Ascending aorta (tissue), 2 donors: ENCODE data around the gene HTRA3. TPM values are rescaled to one million over a fixed set of nuclear protein-coding genes. Genes with fewer than 3 reads are reported as not detected.

Experiments used
- DNase-seq, 2 donors: peaks; one replicate each; pipeline ENCODE4 v3.0.0-alpha.2; 2019; ENCODE audit warnings: low spot score in 2 of 2
- H3K27ac ChIP-seq, 2 donors: fragments of 200-600 bp; sonication (generic); one replicate each; pipeline ENCODE4 v1.5.1; 2016 to 2017; ENCODE audit warnings: mild to moderate bottlenecking in 1 of 2
- H3K27me3 ChIP-seq: fragments of 200-600 bp; sonication (generic); one replicate; pipeline ENCODE4 v1.5.1; 2017
- H3K36me3 ChIP-seq, 2 donors: fragments of 200-600 bp; sonication (generic); one replicate each; pipeline ENCODE4 v1.5.1; 2016
- H3K4me1 ChIP-seq, 2 donors: fragments of 200-600 bp; sonication (generic); one replicate each; pipeline ENCODE4 v1.5.1; 2016 to 2017; ENCODE audit warnings: mild to moderate bottlenecking in 1 of 2
- H3K4me3 ChIP-seq, 2 donors: fragments of 200-600 bp; sonication (generic); one replicate each; pipeline ENCODE4 v1.5.1; 2016 to 2017; ENCODE audit warnings: mild to moderate bottlenecking in 1 of 2
- H3K9me3 ChIP-seq, 2 donors: fragments of 200-600 bp; sonication (generic); one replicate each; pipeline ENCODE4 v1.5.1; 2016
- CTCF ChIP-seq, 3 experiments: fragments of 200-600 bp in 2 of 3; fragments of 450-650 bp in 1 of 3; sonication (generic) in 2 of 3; IDR thresholded peaks; one replicate each; pipeline ENCODE4 v1.5.1; 2016 to 2019; ENCODE audit warnings: antibody characterized with exemption in 3 of 3, mild to moderate bottlenecking in 1 of 3, moderate library complexity in 1 of 3
- intact Hi-C: fragments of 100-400 bp; cut with DNase I; formaldehyde crosslinking; loops from one replicate; pipeline ENCODE4 v1.15.1; 2023
- total RNA-seq: library from RNA; depleted of rRNA; stranded (reverse); fragments of >200 nt; gene quantifications from one replicate; pipeline ENCODE4 v1.1.0, GENCODE V29; 2016

HTRA3 gene
- total RNA-seq, 1 donor from 2014 or later, result 52.6 TPM

DNA sequence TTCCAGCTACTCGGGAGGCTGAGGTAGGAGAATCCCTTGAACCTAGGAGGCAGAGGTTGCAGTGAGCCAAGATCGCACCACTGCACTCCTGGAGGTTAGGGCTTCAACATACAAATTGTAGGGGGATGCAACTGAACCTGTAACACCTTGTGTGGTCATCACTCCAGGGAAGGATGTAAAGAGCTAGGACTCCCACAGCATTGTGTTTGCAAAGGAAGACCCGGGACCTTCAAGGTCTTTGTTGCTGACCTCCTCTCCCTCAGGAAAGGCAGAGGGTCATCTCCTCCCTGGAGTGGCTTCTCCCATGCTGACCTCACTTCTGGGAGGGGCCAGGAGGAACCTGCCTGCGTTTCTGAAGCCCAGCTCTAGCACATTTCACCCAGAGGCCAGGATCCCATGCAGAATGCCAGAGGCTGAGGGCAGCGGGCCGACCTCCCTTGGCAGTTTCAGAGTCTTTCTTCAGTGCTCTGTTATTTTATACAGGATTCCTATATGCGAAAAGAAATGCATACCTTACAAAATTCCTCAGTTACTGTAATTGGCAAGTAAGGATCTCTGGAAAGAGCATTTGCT is 80.2 kb downstream of the HTRA3 start:
- no peaks in the 10 kb centered on the region for H3K36me3 ChIP-seq
- no peak overlapping the region for H3K27ac ChIP-seq
- peak in 1 of 2 donors; percentile 49 for DNase-seq
- intact Hi-C loops, result no loop called here
- no peaks in the 10 kb centered on the region for H3K27me3 ChIP-seq
- H3K4me1 ChIP-seq, result peaks cover 5 to 16% of the 10 kb centered on the region in 2 donors
- TF ChIP-seq CTCF (IDR thresholded peaks at IDR 0.05), result no peak
- no peaks in the 10 kb centered on the region for H3K9me3 ChIP-seq
- H3K4me3 ChIP-seq, result no peak overlapping the region

DNA sequence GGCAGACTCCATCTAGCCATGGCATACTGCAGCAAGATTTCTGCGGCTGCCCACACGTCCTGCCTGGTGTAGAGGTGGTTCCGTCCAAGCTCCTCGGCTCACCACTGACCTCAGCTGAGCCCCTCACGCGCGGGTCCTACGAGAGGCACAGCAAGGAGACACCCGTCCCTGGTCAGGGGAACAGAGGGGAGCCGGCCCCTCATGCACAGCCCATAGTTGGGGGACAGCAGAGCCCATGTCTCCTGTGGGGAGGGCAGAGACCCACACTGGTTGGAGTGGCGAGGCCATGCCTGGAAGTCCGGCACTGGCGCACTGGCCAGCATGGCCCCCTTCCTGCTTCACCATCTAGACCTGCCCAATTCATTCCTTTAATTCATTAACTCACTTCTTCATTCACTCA is 80.8 kb downstream of the HTRA3 start:
- no peak for TF ChIP-seq CTCF (IDR thresholded peaks at IDR 0.05)
- intact Hi-C loops, result no loop called here
- Histone ChIP-seq H3K4me3 (no peak overlapping the region), H3K9me3 (no peaks in the 10 kb centered on the region), H3K27ac (no peak overlapping the region), H3K27me3 (no peaks in the 10 kb centered on the region), H3K4me1 (peaks cover 5 to 16% of the 10 kb centered on the region in 2 donors), H3K36me3 (no peaks in the 10 kb centered on the region)
- DNase-seq, result peak in 1 of 2 donors; percentile 41

GRCh38 chr4:8350841-8351461 is 81.4 kb downstream of the HTRA3 start:
- Histone ChIP-seq H3K9me3 (no peaks in the 10 kb centered on the region), H3K4me3 (no peak overlapping the region), H3K36me3 (no peaks in the 10 kb centered on the region), H3K4me1 (peaks cover 5 to 16% of the 10 kb centered on the region in 2 donors), H3K27me3 (no peaks in the 10 kb centered on the region), H3K27ac (peak overlapping the region; percentile 34 to 53)
- peak in 1 of 2 donors; percentile 53 for DNase-seq
- TF ChIP-seq CTCF (IDR thresholded peaks at IDR 0.05), result no peak
- intact Hi-C loops, result no loop called here

DNA sequence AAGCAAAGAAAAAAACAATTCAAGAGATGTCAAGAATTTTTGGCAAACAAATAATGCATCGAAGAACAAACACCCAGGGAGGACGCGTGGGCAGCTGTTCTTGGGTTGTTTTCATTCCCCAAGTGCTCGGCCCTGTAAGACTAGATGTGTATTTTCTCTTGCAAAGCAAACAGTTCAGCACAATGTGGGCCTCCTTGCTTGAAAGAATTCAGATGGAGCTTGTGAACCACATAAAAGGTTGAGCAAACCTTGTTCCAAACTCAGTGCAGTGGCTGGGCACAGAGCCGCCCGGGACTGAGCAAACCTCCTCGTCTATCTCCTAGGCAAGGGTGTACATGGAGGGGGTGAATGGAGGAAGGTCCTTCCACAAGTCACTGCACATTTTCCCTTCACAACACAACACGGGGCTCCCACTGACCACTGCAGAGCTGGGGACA is 82.4 kb downstream of the HTRA3 start:
- Histone ChIP-seq H3K4me3 (no peak overlapping the region), H3K27me3 (no peaks in the 10 kb centered on the region), H3K4me1 (peaks cover under 1 to 12% of the 10 kb centered on the region in 2 donors), H3K9me3 (no peaks in the 10 kb centered on the region), H3K27ac (peak overlapping the region; percentile 34 to 53), H3K36me3 (no peaks in the 10 kb centered on the region)
- intact Hi-C loops, result no loop called here
- TF ChIP-seq CTCF (IDR thresholded peaks at IDR 0.05), result no peak
- peak in 1 of 2 donors; percentile 62 for DNase-seq

DNA sequence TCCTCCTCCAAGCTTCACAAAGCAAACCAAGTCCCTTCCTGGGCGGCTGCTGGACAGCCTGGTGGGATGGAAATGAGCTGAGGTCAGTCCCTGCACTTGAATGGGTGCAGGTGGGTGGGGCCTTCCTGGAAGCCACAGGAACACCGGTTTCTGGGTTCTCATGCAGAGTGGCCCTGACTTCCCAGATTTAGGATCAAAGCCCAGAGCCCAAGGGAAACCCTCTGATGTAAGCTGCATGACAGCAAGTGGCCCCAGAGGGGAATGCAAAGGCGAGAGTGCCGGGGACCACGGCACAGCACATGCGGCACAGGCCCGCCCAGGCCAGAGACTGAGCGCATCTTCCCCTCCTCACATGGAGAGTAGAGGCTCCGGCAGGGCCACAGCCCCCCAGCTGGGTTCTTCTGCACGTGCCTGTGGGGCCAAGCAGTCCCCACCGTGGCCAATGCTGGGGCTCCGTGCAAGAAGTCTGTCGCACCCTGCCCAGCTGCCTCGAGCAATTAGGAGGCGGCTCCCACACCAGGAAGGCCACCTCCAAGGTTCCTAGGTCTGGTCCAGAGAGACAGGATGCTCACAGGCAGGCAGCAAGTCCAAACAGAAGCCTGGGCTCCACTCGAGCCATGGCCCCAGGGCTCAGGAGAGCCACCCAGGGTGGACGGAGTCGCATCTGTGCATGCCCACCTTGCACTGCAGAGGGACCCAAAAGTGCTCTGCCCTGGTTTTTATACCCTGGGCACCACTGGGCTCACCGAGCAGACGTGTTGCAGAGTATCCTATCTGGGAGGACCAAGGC is 83.0 kb downstream of the HTRA3 start:
- H3K4me3 ChIP-seq, result no peak overlapping the region
- no peaks in the 10 kb centered on the region for H3K27me3 ChIP-seq
- intact Hi-C loops, result no loop called here
- DNase-seq, result peak in 1 of 2 donors; percentile 51
- H3K27ac ChIP-seq, result peak overlapping the region; percentile 34 to 53
- H3K4me1 ChIP-seq, result peaks cover 0 to 12% of the 10 kb centered on the region in 2 donors
- no peaks in the 10 kb centered on the region for H3K9me3 ChIP-seq
- no peaks in the 10 kb centered on the region for H3K36me3 ChIP-seq
- no peak for TF ChIP-seq CTCF (IDR thresholded peaks at IDR 0.05)
